Islet of Langerhans (tissue), 1 donor: ENCODE data around the gene XPNPEP2.

Source experiments
- FAIRE-seq: peaks from one replicate; lab custom pipeline; 2011; peaks lifted over from hg19 to GRCh38; lab: Jason Lieb, UNC

The XPNPEP2 gene

GRCh38 chrX:129800186-129800585 is 61.4 kb downstream of the XPNPEP2 start:
- no peak for FAIRE-seq

- FAIRE-seq: no peak
These were observed 64.1 kb downstream of the XPNPEP2 start for GRCh38 chrX:129802863-129803262.

- FAIRE-seq: no peak
These were observed 66.0 kb downstream of the XPNPEP2 start for GRCh38 chrX:129804806-129805205.

GRCh38 chrX:129808158-129808828 is 69.5 kb downstream of the XPNPEP2 start:
- FAIRE-seq: no peak

- no peak for FAIRE-seq
These were observed 70.3 kb downstream of the XPNPEP2 start for GRCh38 chrX:129808829-129809796.

- no peak for FAIRE-seq
These were observed 75.0 kb downstream of the XPNPEP2 start for GRCh38 chrX:129813662-129814368.

- no peak for FAIRE-seq
These were observed 79.3 kb downstream of the XPNPEP2 start for GRCh38 chrX:129818123-129818522.
